ENCODE results near the gene MEX3C.
A peak's percentile ranks its signal among the peaks of the same experiment; 100 is the strongest.

The MEX3C gene

DNA sequence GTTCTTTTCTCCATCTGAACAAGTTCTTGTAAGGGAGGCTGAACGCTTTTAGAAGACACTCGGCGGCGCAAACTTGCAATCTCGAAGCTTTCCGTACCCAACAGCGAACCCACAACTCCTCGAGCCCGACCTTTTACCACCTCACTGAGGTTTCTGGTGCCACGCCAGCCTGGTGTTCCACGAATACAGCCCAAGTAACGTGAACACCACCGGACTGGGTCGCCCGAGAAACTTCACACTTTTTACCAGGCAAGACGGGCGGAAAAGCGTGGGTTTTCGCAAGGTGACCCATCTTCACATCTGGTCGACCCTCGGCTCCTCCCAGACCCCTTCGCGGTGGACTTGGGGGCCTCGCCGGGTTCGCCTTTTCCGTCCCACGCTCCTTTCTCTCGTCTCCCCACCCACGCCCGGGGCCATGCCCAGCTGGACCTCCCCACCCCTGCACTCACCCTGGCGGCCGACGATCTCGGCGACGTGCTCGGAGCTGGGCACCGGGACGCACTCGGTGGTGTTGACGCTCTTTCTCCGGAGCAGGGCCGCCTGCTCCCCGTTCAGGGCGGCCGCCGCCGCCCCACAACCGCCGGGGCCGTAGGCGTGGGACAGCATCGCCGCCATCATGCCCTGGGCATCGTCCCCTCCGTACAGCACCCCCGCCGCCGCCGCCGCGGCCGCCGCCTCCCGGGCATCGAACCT lies 1.2 kb downstream of the MEX3C start:
- ATAC-seq (ENCODE audit: low read depth): no peak
- peak overlapping the region; percentile 88 for H3K27ac ChIP-seq (ENCODE audit: poor library complexity, severe bottlenecking)

GRCh38 chr18:51195451-51196117 lies 1.9 kb downstream of the MEX3C start:
- no peaks in the 10 kb centered on the region for H3K9me3 ChIP-seq (ENCODE audit: severe bottlenecking)
- no peak for TF ChIP-seq CTCF (IDR thresholded peaks at IDR 0.05; ENCODE audit: poor library complexity, severe bottlenecking)
- no peaks in the 10 kb centered on the region for H3K27me3 ChIP-seq (ENCODE audit: insufficient read depth, poor library complexity, severe bottlenecking)
- H3K4me1 ChIP-seq (ENCODE audit: insufficient read depth, poor library complexity, severe bottlenecking): peaks cover 27% of the 10 kb centered on the region
- peak overlapping the region; percentile 88 for H3K27ac ChIP-seq (ENCODE audit: poor library complexity, severe bottlenecking)
- H3K4me3 ChIP-seq (ENCODE audit: severe bottlenecking): peak overlapping the region; percentile 98
- DNase-seq (ENCODE audit: low spot score) (no peak), ATAC-seq (ENCODE audit: low read depth) (peak; percentile 37)
- H3K36me3 ChIP-seq (ENCODE audit: low read depth): peaks cover 32% of the 10 kb centered on the region; the same call in 1 of the 2 replicates

More for the DNA sequence above, 1.2 kb downstream of the MEX3C start:
- H3K36me3 ChIP-seq (ENCODE audit: low read depth): peaks cover 26% of the 10 kb centered on the region; the same call in 1 of the 2 replicates
- TF ChIP-seq CTCF (IDR thresholded peaks at IDR 0.05; ENCODE audit: poor library complexity, severe bottlenecking): no peak
- H3K4me3 ChIP-seq (ENCODE audit: severe bottlenecking): peak overlapping the region; percentile 98
- no peak for DNase-seq (ENCODE audit: low spot score)
- H3K27me3 ChIP-seq (ENCODE audit: insufficient read depth, poor library complexity, severe bottlenecking): no peaks in the 10 kb centered on the region
- H3K4me1 ChIP-seq (ENCODE audit: insufficient read depth, poor library complexity, severe bottlenecking): peaks cover 23% of the 10 kb centered on the region
- no peaks in the 10 kb centered on the region for H3K9me3 ChIP-seq (ENCODE audit: severe bottlenecking)

- no peak for TF ChIP-seq CTCF (IDR thresholded peaks at IDR 0.05; ENCODE audit: poor library complexity, severe bottlenecking)
- DNase-seq (ENCODE audit: low spot score) (no peak), ATAC-seq (ENCODE audit: low read depth) (no peak)
- Histone ChIP-seq H3K36me3 (ENCODE audit: low read depth) (peaks cover 32% of the 10 kb centered on the region; the same call in 1 of the 2 replicates), H3K4me1 (ENCODE audit: insufficient read depth, poor library complexity, severe bottlenecking) (peaks cover 27% of the 10 kb centered on the region), H3K27me3 (ENCODE audit: insufficient read depth, poor library complexity, severe bottlenecking) (no peaks in the 10 kb centered on the region), H3K4me3 (ENCODE audit: severe bottlenecking) (peak overlapping the region; percentile 98), H3K9me3 (ENCODE audit: severe bottlenecking) (no peaks in the 10 kb centered on the region), H3K27ac (ENCODE audit: poor library complexity, severe bottlenecking) (peak overlapping the region; percentile 88)
Measured at GRCh38 chr18:51195086-51195450, 2.4 kb downstream of the MEX3C start.

DNA sequence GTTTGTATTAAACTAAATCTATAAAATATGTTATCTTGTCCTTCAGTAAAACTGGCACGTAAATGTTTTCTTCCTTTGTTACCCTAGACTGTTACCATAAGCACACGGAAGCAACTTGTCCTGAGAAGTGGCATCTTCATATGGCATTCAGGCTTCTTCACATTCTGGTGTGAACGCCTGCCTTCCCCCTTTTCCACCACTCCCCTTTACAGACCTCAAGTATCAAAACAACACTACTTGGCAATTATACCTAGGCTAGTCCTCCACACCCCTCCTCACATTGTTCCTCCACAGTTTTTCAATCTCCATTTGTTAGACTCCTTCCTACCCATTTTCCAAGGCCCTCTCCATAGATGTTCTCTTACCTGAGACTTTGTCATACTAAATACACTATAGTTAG lies 2.9 kb downstream of the MEX3C start:
- ATAC-seq (ENCODE audit: low read depth) (no peak), DNase-seq (ENCODE audit: low spot score) (no peak)
- no peaks in the 10 kb centered on the region for H3K27me3 ChIP-seq (ENCODE audit: insufficient read depth, poor library complexity, severe bottlenecking)
- peak overlapping the region; percentile 88 for H3K27ac ChIP-seq (ENCODE audit: poor library complexity, severe bottlenecking)
- no peak for TF ChIP-seq CTCF (IDR thresholded peaks at IDR 0.05; ENCODE audit: poor library complexity, severe bottlenecking)
- H3K9me3 ChIP-seq (ENCODE audit: severe bottlenecking): no peaks in the 10 kb centered on the region
- H3K4me3 ChIP-seq (ENCODE audit: severe bottlenecking): peak overlapping the region; percentile 98
- H3K4me1 ChIP-seq (ENCODE audit: insufficient read depth, poor library complexity, severe bottlenecking): peaks cover 27% of the 10 kb centered on the region
- H3K36me3 ChIP-seq (ENCODE audit: low read depth): peaks cover 32% of the 10 kb centered on the region
